DND-41 (cell line): ENCODE results near the gene PAFAH2.

Experiments used
- ATAC-seq: fragments of 200-7000 bp; cut with Tn5 transposase; 3 replicates; pipeline ENCODE4 v1.9.1; 2021; ENCODE audit warnings: low read depth; ENCODE audit not compliant: insufficient read depth
- DNase-seq: peaks from one replicate; pipeline ENCODE4 v3.0.0-alpha.2; 2020
- H2AFZ ChIP-seq: 2 replicates; pipeline ENCODE4 v1.6.0; 2012; ENCODE audit warnings: low read depth, low read length
- H3K27ac ChIP-seq: 2 replicates; pipeline ENCODE4 v1.5.1; 2012; ENCODE audit warnings: low read length, inconsistent platforms
- H3K27me3 ChIP-seq: fragments of 200-600 bp; sonication (generic); 2 replicates; pipeline ENCODE4 v1.6.0; 2012; ENCODE audit warnings: low read length, mild to moderate bottlenecking, inconsistent platforms; ENCODE audit not compliant: insufficient read depth, poor library complexity
- H3K36me3 ChIP-seq: 2 replicates; pipeline ENCODE4 v1.5.1; 2012; ENCODE audit warnings: low read length, inconsistent platforms; ENCODE audit not compliant: insufficient read depth
- H3K4me1 ChIP-seq: 2 replicates; pipeline ENCODE4 v1.5.1; 2012; ENCODE audit warnings: mild to moderate bottlenecking, low read length; ENCODE audit not compliant: insufficient read depth
- H3K4me2 ChIP-seq: 2 replicates; pipeline ENCODE4 v1.6.0; 2012; ENCODE audit warnings: mild to moderate bottlenecking, moderate library complexity, low read length, inconsistent platforms; ENCODE audit not compliant: insufficient read depth
- H3K4me3 ChIP-seq, 2 experiments: fragments of 200-600 bp in 1 of 2; shearing (Covaris generic) in 1 of 2; 2 replicates each; pipeline ENCODE4 v1.5.1; 2012 to 2016; ENCODE audit warnings: inconsistent platforms in 2 of 2, low read length in 2 of 2, mild to moderate bottlenecking in 2 of 2, low read depth in 1 of 2, moderate library complexity in 1 of 2
- H3K79me2 ChIP-seq: 2 replicates; pipeline ENCODE4 v1.6.0; 2012; ENCODE audit warnings: low read length, inconsistent platforms; ENCODE audit not compliant: insufficient read depth
- H3K9ac ChIP-seq: 2 replicates; pipeline ENCODE4 v1.6.0; 2012; ENCODE audit warnings: low read depth, mild to moderate bottlenecking, inconsistent platforms, low read length, moderate library complexity
- H3K9me3 ChIP-seq: 2 replicates; pipeline ENCODE4 v1.5.1; 2012; ENCODE audit warnings: low read length, moderate library complexity, mild to moderate bottlenecking, inconsistent platforms; ENCODE audit not compliant: insufficient read depth, severe bottlenecking
- H4K20me1 ChIP-seq: 2 replicates; pipeline ENCODE4 v1.6.0; 2012; ENCODE audit warnings: low read length; ENCODE audit not compliant: insufficient read depth
- EZH2 ChIP-seq: IDR thresholded peaks from 3 replicates; pipeline ENCODE4 v1.6.1; 2012; ENCODE audit warnings: borderline replicate concordance, low read depth, mild to moderate bottlenecking, moderate library complexity, low read length, inconsistent platforms; ENCODE audit not compliant: severe bottlenecking
- TF ChIP-seq, protein P1 (sequence below): IDR thresholded peaks from 2 replicates; pipeline ENCODE4 v1.5.1; 2012; ENCODE audit warnings: borderline replicate concordance, low read length, moderate library complexity, mild to moderate bottlenecking; ENCODE audit not compliant: poor library complexity, severe bottlenecking; ENCODE audit errors: extremely low read depth

The PAFAH2 gene

DNA sequence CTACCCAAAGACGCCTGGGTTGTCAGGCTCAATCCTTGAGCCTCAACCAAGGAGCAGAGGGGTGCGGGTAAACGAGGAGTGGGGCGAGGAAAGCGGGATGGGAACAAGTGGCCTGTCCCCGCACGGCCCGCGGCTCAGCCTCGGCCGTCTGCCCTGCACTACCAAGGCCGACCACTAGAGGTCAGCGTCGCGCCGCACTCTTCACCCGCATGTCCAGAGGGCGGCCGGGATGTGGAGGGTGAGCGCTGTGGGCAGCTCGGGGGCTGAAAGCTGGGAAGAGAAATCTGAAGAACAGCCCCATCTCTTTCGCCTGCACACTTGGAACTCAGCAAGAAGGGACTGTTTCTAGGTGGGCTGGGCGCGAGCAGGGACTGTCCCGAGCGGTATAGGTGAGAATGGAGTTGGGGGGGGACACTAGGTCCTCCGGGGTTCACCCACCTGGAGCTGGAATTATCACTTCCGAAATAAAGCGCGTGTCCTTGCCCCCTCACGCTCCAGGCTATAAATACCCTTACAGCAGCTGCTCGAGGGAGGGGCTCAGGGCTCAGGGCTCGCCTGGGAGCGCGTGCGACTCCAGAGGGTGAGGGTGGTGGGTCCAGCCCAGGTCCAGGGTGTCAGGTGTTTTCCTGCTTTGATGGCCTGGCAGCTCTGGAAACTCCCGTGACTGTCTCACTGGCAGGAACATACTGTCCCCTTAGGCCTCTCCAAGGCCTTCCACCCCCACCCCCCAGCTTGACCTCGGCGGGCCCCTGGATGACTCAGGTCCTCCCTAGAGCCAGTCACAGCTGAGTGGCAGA lies 38.3 kb upstream of the PAFAH2 start:
- Histone ChIP-seq H3K27ac (peak overlapping the region; percentile 63; the same call in 1 of the 2 replicates), H3K79me2 (no peaks in the 10 kb centered on the region), H3K4me1 (peaks cover 23% of the 10 kb centered on the region), H3K36me3 (no peaks in the 10 kb centered on the region; the same call in 1 of the 2 replicates), H3K4me3 (peak overlapping the region; percentile 81 to 88), H3K27me3 (peaks cover 11% of the 10 kb centered on the region), H3K9ac (peak overlapping the region; percentile 72), H2AFZ (peak overlapping the region; percentile 97), H4K20me1 (no peaks in the 10 kb centered on the region), H3K9me3 (no peaks in the 10 kb centered on the region), H3K4me2 (peak overlapping the region; percentile 98)
- DNase-seq, result peak; percentile 72
- peak; percentile 66 for ATAC-seq
- TF ChIP-seq, protein P1, sequence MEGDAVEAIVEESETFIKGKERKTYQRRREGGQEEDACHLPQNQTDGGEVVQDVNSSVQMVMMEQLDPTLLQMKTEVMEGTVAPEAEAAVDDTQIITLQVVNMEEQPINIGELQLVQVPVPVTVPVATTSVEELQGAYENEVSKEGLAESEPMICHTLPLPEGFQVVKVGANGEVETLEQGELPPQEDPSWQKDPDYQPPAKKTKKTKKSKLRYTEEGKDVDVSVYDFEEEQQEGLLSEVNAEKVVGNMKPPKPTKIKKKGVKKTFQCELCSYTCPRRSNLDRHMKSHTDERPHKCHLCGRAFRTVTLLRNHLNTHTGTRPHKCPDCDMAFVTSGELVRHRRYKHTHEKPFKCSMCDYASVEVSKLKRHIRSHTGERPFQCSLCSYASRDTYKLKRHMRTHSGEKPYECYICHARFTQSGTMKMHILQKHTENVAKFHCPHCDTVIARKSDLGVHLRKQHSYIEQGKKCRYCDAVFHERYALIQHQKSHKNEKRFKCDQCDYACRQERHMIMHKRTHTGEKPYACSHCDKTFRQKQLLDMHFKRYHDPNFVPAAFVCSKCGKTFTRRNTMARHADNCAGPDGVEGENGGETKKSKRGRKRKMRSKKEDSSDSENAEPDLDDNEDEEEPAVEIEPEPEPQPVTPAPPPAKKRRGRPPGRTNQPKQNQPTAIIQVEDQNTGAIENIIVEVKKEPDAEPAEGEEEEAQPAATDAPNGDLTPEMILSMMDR, result peak; percentile 99
- no peak for TF ChIP-seq EZH2

DNA sequence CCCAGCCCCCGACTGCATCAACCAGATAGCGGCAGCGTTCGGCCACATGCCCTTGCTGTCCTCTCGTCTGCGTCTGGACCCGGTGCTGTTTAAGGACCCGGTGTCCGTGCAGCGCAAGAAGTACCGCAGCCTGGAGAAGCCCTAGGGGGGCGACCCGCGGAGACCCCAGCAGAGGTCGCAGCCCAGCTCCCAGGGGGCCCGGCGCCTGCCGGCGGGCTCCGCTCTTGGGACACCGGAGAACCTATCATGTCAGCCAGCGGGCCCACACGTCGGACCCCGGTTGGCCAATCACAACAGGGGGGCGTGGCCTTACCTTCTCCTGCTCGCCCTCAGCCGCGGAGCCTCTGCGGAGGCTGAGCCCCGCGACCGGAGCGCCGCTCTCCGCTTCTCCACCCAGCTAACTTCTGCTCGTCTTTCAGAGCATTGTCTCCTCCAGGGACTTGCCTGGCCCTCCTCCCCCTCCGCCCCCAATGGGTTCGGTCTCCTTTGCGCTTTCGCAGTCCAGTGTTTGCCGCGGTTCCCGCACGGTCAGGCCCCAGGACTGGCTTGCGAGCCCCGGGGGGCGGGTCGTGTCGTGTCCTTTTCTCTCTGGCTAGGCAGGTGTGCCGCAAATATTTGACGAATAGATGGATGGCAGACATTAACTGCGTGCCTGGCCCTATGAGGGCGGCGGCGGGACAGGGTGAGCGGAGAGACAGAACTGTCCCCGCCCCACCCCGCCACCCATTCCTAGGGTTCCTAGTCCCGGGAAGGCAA lies 37.5 kb upstream of the PAFAH2 start:
- Histone ChIP-seq H4K20me1 (no peaks in the 10 kb centered on the region), H3K9me3 (no peaks in the 10 kb centered on the region), H3K4me2 (peak overlapping the region; percentile 98), H3K4me1 (peaks cover 23% of the 10 kb centered on the region), H3K79me2 (no peaks in the 10 kb centered on the region), H3K4me3 (peak overlapping the region; percentile 81 to 88), H3K27me3 (peaks cover 11% of the 10 kb centered on the region), H2AFZ (peak overlapping the region; percentile 97), H3K27ac (peak overlapping the region; percentile 63; the same call in 1 of the 2 replicates), H3K9ac (peak overlapping the region; percentile 72), H3K36me3 (no peaks in the 10 kb centered on the region; the same call in 1 of the 2 replicates)
- no peak for TF ChIP-seq EZH2
- TF ChIP-seq, protein P1, result peak; percentile 62
- ATAC-seq (peak; percentile 96), DNase-seq (peak; percentile 95)

DNA sequence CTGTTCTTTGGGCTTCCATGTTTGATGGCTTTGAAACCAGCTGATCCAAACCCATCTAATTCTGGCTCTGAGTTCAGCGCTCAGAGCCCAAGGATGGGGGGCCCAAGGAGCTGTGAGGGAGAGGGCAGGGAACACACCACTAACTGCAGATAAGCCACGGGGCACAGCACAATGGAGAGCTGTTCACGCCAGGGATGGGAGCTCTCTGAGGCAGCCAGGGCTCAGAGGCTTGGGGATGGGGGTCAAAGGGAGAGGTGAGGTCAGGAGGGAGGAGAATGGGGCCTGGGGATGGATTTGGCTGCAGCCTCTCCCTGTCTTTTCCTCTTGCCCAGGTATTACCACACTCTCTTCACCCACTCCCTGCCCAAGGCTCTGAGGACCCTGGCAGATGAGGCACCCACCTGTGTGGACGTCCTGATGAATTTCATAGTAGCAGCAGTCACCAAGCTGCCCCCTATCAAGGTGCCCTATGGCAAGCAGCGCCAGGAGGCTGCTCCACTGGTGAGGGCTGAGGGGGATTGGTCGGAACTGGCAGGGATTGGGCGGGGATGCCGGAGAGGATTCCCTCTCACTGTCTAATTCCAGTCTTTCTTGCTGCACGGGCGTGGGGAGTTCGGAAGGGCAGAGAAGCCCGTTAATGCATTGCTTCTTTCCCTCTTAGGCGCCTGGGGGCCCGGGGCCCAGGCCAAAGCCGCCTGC lies 36.8 kb upstream of the PAFAH2 start:
- peak overlapping the region; percentile 72 for H3K9ac ChIP-seq
- no peaks in the 10 kb centered on the region for H4K20me1 ChIP-seq
- DNase-seq, result no peak
- H3K9me3 ChIP-seq, result no peaks in the 10 kb centered on the region
- H3K4me2 ChIP-seq, result peak overlapping the region; percentile 98
- H2AFZ ChIP-seq, result peak overlapping the region; percentile 97
- peak overlapping the region; percentile 0; the same call in 1 of the 2 replicates for H3K27ac ChIP-seq
- no peak for TF ChIP-seq EZH2
- TF ChIP-seq, protein P1, result no peak
- H3K4me1 ChIP-seq, result peaks cover 23% of the 10 kb centered on the region
- peak overlapping the region; percentile 81 to 88; a peak in 3 of 4 replicates for H3K4me3 ChIP-seq
- no peaks in the 10 kb centered on the region; the same call in 1 of the 2 replicates for H3K36me3 ChIP-seq
- H3K79me2 ChIP-seq, result no peaks in the 10 kb centered on the region
- ATAC-seq, result no peak
- H3K27me3 ChIP-seq, result peaks cover 11% of the 10 kb centered on the region
